DLD1 (cell line): ENCODE measurements around the gene CHRFAM7A.
"Not testable (repeated sequence)": the region's sequence is repeated elsewhere in the genome, so short reads cannot be mapped to it uniquely, and the experiment has no call there.

Experiments used
- in situ Hi-C: cut with HindIII; loops from 2 replicates; pipeline ENCODE4 v1.10.0; 2017; ENCODE audit warnings: low sequenced_read_pairs

CHRFAM7A gene

DNA sequence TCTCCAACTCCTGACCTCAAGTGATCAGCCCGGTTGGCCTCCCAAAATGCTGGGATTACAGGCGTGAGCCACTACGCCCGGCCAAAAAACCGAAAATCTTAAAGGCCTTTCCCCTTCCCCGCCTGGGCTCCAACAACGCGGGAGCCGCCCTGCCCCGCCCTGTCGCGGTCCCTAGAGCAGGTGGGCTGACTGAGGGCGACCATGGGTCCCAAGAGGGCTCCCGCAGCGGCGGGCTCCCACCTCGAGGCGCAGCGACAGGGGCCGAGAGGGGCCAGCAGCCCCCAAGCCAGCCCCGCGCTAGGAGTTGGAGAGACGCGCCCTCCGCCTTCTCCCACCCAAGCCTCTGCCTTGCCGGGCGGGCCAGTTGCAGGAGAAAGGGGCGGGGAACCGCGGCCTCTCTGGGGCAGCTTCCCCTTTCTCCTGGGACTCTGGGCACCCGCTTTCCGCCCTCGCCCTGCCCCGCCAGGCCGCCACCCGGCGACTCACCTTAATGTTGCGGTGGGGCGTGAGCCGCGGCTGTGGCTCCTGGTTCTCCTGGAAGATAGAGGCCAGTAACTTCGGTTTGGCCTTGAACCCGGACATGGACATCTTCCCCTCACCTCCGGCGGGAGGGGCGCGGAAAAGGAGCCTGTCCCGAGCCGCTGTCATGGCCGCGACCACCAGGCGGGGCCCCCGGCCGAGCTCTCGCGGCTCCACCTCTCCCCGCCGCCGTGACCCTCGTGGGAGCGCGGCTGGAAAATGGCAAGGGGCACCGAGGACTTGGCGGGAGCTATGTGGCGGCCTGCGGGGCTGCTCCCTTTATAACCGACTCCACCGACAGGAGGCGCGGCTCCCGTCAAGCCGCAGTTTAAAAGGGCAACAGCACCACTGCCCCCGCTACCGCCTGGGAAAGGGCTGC, at the start of gene CHRFAM7A:
TSS of gene CHRFAM7A (minus strand) at position 775 of the 898 bp plus-strand sequence. CDS start 10,189 bp downstream, outside the sequence.
- in situ Hi-C loops = not testable (repeated sequence)

DNA sequence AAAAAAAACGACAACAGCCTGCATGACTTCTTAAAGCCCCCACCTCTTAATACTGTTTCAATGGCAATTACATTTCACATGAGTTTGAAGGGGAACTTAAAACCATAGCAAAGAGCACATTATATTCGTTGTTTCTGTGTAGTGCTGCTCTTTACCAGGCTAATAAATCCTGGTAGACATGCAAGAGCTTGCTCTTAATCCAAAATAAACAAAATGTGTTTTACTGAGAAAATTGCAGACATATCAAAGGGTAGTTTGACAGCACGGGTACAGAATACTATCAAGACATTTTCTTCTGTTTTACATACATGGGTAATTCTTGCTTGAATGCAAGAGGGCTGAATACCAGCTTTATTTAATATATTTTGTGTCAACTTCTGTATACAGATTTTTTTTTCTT, 45.0 kb upstream of the CHRFAM7A start:
- in situ Hi-C loops = not testable (repeated sequence)

DNA sequence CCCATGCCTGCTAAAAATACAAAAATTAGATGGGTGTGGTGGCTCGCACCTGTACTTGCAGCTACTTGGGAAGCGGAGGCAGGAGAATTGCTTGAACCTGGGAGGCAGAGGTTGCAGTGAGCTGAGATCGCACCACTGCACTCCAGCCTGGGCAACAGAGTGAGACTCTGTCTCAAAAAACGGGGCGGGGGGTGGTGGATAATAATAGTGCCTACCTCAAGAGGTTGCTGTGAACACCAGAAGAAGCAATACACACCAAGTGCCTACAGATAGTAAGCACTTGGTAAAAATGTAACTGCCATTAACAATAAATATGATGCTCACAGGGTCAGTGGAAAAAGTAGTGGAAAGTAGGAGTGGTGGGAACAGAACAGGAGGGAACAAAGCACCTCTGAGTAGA, 42.5 kb upstream of the CHRFAM7A start:
- in situ Hi-C loops = not testable (repeated sequence)

DNA sequence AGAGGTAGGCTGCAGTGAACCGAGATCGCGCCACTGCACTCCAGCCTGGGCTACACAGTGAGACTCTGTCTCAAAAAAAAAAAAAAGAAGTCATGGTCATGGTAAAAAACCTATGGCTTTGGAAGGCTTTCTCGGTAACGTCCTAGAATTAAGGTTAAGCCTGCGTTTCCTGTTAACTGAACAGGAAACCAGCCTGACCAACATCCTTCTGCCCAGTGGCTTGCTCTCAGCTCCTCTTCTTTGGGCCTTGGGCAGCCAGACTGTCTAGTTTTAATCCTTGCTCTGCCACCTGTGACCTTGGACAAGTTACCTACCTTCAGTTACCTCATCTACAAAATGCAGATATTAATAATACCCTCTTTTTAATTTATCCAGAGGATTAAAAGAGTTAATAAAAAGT, 27.4 kb upstream of the CHRFAM7A start:
- in situ Hi-C loops = not testable (repeated sequence)

DNA sequence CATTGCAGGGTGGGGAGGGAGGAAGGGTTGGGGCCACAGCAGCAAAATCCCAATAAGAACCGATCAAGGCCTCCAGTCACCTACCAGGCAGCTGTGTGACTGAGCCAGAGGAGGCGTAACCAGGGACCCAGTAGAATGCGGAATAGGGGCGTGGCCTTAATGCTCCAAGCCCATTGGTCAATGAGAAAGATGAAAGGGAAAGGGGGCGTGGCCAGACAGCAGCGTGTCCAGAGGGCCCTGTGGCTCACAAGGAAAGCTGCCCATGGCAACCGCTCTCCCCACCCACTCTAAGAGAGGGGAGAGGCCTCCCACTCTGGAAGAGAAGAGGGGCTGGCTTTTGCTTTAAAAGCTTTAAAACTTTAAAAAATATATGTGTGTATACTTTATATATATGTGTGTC, 20.8 kb upstream of the CHRFAM7A start, which contains the start of gene GOLGA8R:
TSS of gene GOLGA8R (minus strand) at position 101 of the 400 bp plus-strand sequence. CDS start at position 3, 98 bp downstream.
- in situ Hi-C loops = not testable (repeated sequence)

DNA sequence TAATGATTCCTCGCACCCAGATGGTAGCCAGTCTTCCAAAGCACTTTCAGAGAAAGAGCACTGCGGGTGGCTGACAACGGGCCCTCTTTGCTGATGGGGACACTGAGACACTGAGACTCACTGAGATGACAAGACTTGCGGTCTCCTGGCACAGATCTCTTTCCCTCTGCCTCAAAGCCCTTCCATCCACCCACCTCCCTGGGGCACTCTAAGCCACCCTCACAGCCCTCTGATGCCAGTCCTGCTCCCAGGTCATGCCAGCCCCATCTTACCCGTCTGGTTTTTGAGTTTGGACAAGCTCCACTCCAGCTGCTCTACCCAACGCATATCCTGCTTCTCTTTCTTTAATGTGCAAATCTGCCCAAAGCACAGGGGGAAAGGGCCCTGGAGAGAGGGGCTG, 14.3 kb upstream of the CHRFAM7A start:
- in situ Hi-C loops = not testable (repeated sequence)

DNA sequence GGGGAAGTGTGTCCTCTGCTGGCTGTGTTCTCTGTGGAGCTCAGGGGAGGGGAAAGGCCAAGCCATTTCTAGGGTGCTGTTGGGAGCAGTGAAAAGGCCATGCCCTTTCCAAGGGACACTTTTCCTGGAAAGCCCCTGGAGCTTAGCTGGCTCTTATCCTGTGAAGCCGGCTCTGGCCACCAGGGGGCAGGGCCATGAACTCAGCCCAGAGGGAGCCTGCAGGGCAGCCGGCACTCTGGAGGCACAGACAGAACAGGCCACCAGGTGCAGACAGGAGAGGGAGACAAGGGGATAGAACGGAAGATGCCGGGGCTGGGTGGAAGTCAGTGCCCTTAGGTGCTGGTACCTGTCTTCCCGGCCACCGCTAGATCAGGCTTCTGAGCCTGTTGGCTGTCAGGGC, 5.6 kb upstream of the CHRFAM7A start:
- in situ Hi-C loops = not testable (repeated sequence)

DNA sequence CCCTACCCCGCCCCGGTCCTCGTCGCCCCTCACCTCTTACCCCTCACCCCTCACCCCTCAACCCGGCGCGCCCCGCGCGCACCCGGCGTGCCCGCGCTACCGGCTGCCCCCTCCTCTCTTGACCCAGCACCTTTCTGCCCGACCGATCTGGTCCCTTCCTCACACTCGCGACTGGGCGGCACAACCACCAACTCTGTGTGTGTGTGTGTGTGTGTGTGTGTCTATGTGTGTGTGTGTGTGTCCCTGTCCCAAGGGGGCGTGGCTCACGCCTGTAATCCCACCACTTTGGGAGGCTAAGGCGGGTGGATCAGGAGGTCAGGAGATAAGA, 288 bp upstream of the CHRFAM7A start:
- in situ Hi-C loops = not testable (repeated sequence)

DNA sequence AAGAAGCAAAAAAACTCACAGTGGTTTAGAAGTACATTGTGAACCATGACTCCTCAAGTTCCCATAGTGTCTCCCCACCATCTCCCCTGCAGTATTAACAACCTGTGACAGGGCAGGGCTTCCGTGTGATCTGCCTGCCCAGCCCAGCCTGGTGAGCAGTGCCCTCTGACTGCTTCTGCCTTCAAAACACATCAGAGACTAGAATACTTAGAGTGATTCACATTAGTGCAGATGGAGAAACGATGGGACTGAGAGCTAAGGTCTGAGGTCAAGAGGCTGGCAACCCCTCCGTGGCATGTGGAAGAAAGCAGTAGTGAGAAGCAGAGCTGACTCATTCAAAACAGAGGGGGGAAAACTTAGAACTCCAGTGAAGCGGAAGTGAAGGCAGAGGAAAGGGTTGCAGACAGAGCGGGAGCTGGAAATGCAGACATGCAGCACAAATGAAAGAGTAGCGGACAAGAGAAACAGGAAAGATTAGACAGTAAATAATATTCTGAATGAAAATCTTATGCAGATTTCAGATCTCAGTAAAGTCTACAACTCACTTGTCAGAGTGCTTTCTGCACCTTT, 6.9 kb downstream of the CHRFAM7A start:
- in situ Hi-C loops = not testable (repeated sequence)

DNA sequence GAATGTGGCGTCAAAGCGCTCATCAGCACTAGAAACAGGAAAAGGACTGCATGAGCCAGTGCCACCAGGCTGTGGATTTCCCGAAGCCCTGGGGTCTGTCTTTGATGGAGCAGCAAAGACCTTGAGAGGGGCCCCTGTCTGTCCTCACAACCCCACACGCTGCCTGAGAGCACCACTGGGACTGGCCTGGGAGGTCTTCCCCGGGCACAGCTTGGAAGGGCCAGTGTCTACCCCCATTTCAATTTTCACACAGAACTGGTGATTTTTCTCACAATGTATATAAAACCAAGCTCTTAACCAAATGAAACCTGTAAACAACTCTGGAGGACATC, 16.3 kb downstream of the CHRFAM7A start:
- in situ Hi-C loops = not testable (repeated sequence)

DNA sequence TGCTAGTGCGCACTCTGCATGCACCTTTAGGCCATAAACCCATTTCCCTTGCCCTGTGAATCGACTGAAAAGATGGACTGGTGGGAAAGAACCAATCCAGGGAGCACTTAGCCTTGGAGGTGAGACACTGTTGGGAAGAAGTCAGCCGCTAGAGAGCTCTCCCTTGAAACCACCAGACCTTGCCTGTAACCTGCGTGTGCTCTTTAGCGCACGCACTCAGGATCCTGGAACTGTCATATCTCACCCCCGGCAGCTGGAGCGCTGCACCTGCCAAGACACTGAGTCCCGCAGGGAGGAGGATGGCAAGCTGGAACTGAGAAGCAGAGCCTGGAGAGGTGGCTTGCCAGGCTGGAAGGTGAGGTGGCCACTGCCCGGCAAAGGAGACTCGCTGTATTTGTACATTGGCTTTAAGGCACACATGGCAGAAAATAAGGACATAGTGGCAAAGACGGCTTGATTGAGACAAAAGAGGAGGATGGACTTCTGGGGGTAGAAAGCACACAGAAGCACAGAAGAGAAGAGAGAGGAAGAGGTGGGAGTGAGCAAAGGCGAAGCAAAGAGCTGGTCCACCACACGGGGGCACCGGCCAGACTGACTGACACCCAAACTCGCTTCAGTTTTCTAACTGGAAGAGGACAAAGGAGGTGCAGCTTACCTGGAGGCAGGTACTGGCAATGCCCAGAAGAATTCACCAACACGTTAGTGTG, 16.8 kb downstream of the CHRFAM7A start:
- in situ Hi-C loops = not testable (repeated sequence)

DNA sequence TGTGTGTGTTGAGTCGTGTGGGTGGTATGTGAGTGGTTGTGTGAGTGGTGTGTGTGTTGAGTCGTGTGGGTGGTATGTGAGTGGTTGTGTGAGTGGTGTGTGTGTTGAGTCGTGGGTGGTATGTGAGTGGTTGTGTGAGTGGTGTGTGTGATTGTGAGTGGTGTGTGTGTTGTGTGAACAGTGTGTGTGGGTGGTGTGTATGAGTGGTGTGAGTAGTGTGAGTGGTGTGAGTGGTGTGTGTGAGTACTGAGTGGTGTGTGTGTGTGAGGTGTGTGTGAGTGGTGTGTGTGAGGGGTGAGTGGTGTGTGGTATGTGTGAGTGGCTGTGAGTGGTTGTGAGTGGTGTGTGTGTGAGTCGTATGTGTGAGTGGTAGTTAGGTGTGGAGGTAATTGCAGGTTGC, 17.5 kb downstream of the CHRFAM7A start:
- in situ Hi-C loops = not testable (repeated sequence)

DNA sequence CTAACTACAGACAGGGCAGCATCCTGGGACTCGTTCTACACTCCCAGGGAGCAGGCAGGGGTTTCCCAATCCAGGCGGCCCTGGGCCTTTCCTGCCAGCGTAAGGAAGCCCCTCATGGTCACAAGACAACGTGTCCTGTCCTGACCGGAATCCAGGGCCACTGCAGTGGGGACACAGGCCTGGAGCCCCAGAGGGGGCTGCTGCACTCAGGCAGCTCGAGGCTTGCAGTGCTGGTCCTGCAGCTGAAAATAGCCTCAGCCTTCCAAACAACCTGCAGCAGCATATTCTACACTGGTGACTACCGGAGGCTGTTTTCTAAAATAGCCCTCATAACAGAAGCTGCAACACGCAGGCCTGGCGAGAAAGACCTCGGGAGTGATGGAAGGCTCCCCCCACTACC, 18.5 kb downstream of the CHRFAM7A start:
- in situ Hi-C loops = not testable (repeated sequence)

DNA sequence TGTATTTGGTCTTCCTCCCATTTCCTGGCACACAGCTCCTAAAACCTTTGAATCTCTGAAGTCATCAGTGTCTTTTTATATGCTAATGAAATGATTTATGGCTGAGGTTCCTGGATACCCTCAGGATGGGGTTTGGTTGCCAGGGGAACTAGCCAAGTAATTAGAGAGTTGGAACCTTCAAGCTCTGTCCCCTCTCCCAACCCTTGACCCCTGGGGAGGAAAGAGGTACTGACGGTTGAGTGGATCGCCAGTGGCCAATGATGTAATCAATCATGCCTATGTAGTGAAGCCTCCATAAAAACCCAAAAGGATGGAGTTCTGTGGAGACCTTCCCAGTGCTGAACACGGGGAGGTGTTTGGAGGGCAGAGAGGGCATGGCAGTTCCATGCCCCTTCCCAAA, 25.1 kb downstream of the CHRFAM7A start:
- in situ Hi-C loops = not testable (repeated sequence)

DNA sequence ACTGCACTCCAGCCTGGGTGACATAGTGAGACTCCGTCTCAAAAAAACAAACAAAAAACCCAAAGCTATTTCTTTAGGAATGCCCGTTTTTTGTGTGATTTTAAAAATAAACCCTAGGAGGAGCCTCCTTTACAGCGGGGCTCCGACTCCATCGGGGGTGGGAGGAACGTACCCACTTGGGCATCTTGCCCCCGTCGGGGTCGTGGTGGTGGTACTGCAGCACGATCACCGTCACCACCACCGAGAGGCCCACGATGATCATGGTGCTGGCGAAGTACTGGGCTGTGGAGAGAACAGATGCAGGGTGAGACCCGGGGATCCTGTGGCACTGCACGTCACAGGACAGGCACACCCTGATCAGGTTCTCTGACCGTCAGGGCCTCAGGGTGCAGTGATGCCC, 26.1 kb downstream of the CHRFAM7A start:
- in situ Hi-C loops = not testable (repeated sequence)

DNA sequence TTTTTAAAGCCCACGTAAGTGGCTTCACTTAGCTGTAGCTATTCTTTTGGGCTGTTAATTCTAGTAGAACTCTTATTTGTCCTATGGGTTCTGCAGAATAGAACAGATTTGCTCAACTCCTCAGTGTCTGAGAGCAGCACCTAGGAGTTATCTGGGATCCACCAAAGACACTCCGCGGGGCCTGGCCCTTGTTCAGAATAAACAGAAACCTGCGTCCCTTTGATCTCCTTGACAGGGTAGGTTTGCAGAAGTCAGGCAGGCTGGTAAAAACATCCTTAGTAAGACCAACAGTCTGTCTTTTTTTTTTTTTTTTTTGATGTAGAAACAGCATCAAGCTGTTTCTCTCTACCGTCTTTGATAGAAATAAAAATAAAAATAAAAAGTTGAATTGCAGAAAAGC, 31.9 kb downstream of the CHRFAM7A start:
- in situ Hi-C loops = not testable (repeated sequence)

DNA sequence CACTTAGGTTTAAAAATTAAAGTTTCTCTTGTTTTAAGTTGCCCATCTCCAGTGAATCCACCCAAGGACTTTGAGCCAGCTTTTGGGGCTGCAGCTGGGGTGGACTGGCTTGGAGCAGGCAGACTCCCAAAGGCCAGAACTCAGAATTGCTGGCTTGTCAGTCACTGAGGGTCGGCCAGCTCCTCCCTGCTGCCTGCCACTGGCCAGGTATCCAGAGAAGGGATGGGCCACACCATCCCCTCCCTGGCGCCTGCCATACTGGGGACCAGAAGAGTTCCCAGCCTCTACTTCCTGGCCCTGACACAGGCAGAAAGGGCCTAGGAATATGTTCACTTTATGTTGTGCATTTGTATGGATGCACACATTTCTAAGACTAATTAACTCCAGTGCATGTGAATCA, 32.4 kb downstream of the CHRFAM7A start:
- in situ Hi-C loops = not testable (repeated sequence)

DNA sequence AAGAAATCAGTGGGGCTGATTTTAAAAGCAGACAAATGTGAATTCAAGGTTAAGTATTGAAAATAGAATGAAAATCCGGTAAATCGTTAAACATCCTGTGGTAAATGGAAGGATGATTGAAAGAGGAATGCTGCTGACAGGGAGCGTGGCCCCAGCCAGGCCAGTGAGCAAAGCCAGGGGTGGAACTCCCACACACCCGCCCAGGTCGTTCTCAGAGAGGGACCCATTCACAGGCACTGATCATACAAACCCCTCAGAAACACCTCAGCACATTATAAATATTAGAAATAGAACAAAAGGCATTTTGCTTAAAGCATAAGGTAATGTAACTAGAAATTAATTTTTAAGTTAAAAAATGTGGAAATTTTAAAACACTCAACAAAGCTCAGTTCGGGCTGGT, 38.3 kb downstream of the CHRFAM7A start:
- in situ Hi-C loops = not testable (repeated sequence)

DNA sequence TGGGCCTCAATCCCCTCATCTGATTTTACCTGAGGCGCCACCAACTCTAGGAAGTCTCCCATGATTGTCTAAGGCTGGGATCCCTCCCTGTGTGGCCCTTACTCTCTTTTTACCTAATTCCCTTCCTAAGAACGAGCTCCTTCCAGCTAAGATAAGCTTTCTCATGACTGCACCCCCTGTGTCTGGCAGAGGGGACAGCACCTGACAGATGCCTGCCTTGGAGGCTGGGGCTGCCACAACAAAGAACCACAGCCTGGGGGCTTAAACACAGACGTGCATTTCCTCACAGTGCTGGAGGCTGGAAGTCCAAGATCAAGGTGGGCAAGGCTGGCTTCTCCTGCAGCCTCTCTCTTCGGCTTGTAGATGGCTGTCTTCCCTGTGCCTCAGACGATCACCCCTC, 43.5 kb downstream of the CHRFAM7A start:
- in situ Hi-C loops = not testable (repeated sequence)

DNA sequence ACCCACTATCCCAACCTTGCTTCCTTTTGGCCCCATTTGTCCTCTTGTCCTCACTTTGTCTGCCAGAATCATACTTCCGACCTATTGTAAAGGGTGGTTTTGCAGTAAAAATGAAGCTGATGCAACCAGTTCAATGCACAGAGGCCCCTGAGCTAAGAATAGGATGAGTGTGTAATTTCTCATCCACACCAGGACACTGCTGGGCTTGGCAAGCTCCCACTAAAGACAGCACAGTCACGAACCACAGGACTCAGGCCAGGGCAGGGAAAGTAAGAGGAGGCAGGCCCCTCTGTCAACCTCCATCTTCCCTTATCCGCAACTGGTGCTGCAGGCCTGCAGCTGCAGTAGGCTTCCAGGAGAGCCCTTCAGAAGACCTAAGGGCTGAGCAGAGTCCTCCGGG, 56.8 kb downstream of the CHRFAM7A start:
- in situ Hi-C loops = not testable (repeated sequence)

DNA sequence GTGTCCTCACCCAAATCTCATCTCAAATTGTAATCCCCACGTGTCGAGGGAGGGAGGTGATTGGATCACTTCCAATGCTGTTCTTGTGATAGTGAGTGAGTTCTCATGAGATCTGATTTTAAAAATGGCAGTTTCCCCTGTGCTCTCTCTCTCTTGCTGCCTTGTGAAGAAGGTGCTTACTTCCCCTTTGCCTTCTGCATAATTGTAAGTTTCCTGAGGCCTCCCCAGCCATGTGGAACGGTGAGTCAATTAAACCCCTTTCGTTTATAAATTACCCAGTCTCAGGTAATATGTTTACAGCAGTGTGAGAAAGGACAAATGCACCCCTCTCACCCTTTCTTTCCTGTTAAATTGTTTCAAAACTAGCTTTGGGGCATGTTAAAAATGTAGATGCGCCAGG, 59.2 kb downstream of the CHRFAM7A start:
- in situ Hi-C loops = not testable (repeated sequence)

DNA sequence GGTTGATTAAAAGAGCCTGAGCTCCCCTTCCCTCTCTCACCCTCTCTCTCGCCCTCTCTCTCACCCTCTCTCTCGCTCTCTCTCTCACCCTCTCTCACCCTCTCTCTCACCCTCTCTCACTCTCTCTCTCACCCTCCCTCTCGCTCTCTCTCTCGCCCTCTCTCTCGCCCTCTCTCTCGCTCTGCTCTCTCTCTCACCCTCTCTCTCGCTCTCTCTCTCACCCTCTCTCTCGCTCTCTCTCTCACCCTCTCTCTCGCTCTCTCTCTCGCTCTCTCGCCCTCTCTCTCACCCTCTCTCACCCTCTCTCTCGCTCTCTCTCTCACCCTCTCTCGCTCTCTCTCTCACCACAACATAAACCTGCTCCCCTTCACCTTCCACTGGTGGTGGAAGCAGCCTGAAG, 67.2 kb downstream of the CHRFAM7A start:
- in situ Hi-C loops = not testable (repeated sequence)
